HepG2 (cell line): ENCODE measurements around the gene CTNND2. TPM values are rescaled to one million over a fixed set of nuclear protein-coding genes. Genes with fewer than 3 reads are reported as not detected.

Experiments used
- ATAC-seq: fragments of 200-7000 bp; cut with Tn5 transposase; 3 replicates; pipeline ENCODE4 v1.9.1; 2020; ENCODE audit warnings: mild to moderate bottlenecking, moderate library complexity
- BruUV-seq: library from RNA; stranded (reverse); fragments of 400-500 nt; replicated peaks from 2 replicates; lab custom pipeline; 2021; lab: Mats Ljungman, UMichigan
- CTCF ChIA-PET: fragments of 300-600 bp; formaldehyde crosslinking; extraction: SDS; loops from one replicate; lab custom pipeline; 2021; ENCODE audit warnings: low total read pairs, inconsistent platforms, low intra/inter-chr PET ratio; lab: Yijun Ruan, JAX
- POLR2A ChIA-PET: fragments of 350-600 bp; sonication (Branson Sonifier 250); formaldehyde crosslinking; loops from one replicate; lab custom pipeline; 2020; ENCODE audit warnings: antibody characterized with exemption, inconsistent platforms; lab: Yijun Ruan, JAX
- DNase-seq: peaks from one replicate; pipeline ENCODE4 v3.0.0-alpha.2; 2015; ENCODE audit warnings: low spot score
- FAIRE-seq: peaks from 3 replicates; lab custom pipeline; 2011; peaks lifted over from hg19 to GRCh38; lab: Jason Lieb, UNC
- H2AFZ ChIP-seq: one replicate; pipeline ENCODE4 v1.6.1; 2011; ENCODE audit warnings: low read length, inconsistent platforms
- H3K27ac ChIP-seq: fragments of 300-600 bp; 3 replicates; pipeline ENCODE4 v1.8.0; 2011; ENCODE audit warnings: mixed run types, mild to moderate bottlenecking, mixed read lengths, low read length, inconsistent platforms; ENCODE audit not compliant: insufficient read depth; ENCODE audit errors: extremely low read length
- H3K27me3 ChIP-seq, 2 experiments: fragments of 200-600 bp in 1 of 2; 2 replicates in 1 of 2; 3 replicates in 1 of 2; pipeline versions ENCODE4 v1.6.0 to v1.8.0; 2011; ENCODE audit warnings: low read length in 2 of 2, mild to moderate bottlenecking in 2 of 2, moderate library complexity in 2 of 2, inconsistent platforms in 1 of 2; ENCODE audit not compliant: insufficient read depth in 2 of 2, control insufficient read depth in 1 of 2
- H3K36me3 ChIP-seq, 2 experiments: fragments of 200-600 bp in 1 of 2; replicated peaks in 1 of 2; 2 replicates in 1 of 2; 3 replicates in 1 of 2; pipeline versions ENCODE4 v1.5.1 to v1.8.0; 2011; ENCODE audit warnings: low read length in 2 of 2, inconsistent platforms in 1 of 2; ENCODE audit not compliant: insufficient read depth in 2 of 2, control insufficient read depth in 1 of 2
- H3K4me1 ChIP-seq: 2 replicates; pipeline ENCODE4 v1.5.1; 2012; ENCODE audit warnings: low read length, inconsistent platforms; ENCODE audit not compliant: insufficient read depth
- H3K4me2 ChIP-seq: 2 replicates; pipeline ENCODE4 v1.6.0; 2011; ENCODE audit warnings: low read depth, low read length, inconsistent platforms
- H3K4me3 ChIP-seq, 3 experiments: fragments of 200-600 bp in 1 of 3; sonication (generic), shearing (Covaris generic) in 1 of 3; replicated peaks in 1 of 3; 2 replicates each; pipeline ENCODE4 v1.5.1; 2011 to 2016; ENCODE audit warnings: low read length in 3 of 3, inconsistent platforms in 2 of 3, low read depth in 2 of 3, mild to moderate bottlenecking in 2 of 3, control low read depth in 1 of 3, mixed read lengths in 1 of 3; ENCODE audit not compliant: insufficient read depth in 1 of 3
- H3K79me2 ChIP-seq: one replicate; pipeline ENCODE4 v1.6.1; 2011; ENCODE audit warnings: low read length, inconsistent platforms; ENCODE audit not compliant: insufficient read depth
- H3K9ac ChIP-seq: 2 replicates; pipeline ENCODE4 v1.6.0; 2011; ENCODE audit warnings: mild to moderate bottlenecking, low read depth, low read length, inconsistent platforms; ENCODE audit not compliant: insufficient read depth
- H3K9me3 ChIP-seq: 2 replicates; pipeline ENCODE4 v1.5.1; 2012; ENCODE audit warnings: mild to moderate bottlenecking, low read length
- H4K20me1 ChIP-seq: 2 replicates; pipeline ENCODE4 v1.6.0; 2011; ENCODE audit warnings: inconsistent platforms, mild to moderate bottlenecking, low read length, moderate library complexity; ENCODE audit not compliant: insufficient read depth
- EHMT2 ChIP-seq: fragments of 200-600 bp; sonication (generic); IDR thresholded peaks from 2 replicates; pipeline ENCODE4 v1.7.0; 2017; ENCODE audit warnings: antibody characterized with exemption, low read depth, low read length, borderline replicate concordance
- ELF4 ChIP-seq: sonication (generic); formaldehyde crosslinking; IDR thresholded peaks from 2 replicates; pipeline ENCODE4 v1.5.0; 2020; ENCODE audit warnings: missing genetic modification reagents, mild to moderate bottlenecking, moderate library complexity, borderline replicate concordance
- MTERF4 ChIP-seq: sonication (generic); formaldehyde crosslinking; IDR thresholded peaks from 2 replicates; pipeline ENCODE4 v1.8.0; 2023; ENCODE audit warnings: mild to moderate bottlenecking, missing genetic modification reagents
- TRAFD1 ChIP-seq: sonication (generic); formaldehyde crosslinking; IDR thresholded peaks from 2 replicates; pipeline ENCODE4 v1.5.1; 2020; ENCODE audit warnings: missing genetic modification reagents, mild to moderate bottlenecking, borderline replicate concordance
- ZFP91 ChIP-seq: sonication (generic); formaldehyde crosslinking; IDR thresholded peaks from 2 replicates; pipeline ENCODE4 v1.9.0; 2022; ENCODE audit warnings: missing genetic modification reagents, mild to moderate bottlenecking, borderline replicate concordance
- ZKSCAN1 ChIP-seq: fragments of 150-350 bp; IDR thresholded peaks from 2 replicates; pipeline ENCODE4 v1.6.1; 2014; ENCODE audit warnings: low read length
- ZNF337 ChIP-seq: sonication (generic); formaldehyde crosslinking; IDR thresholded peaks from 2 replicates; pipeline ENCODE4 v1.5.1; 2020; ENCODE audit warnings: missing genetic modification reagents, low read depth, mild to moderate bottlenecking, borderline replicate concordance
- ZNF660 ChIP-seq: sonication (generic); formaldehyde crosslinking; IDR thresholded peaks from 2 replicates; pipeline ENCODE4 v1.5.1; 2020; ENCODE audit warnings: mild to moderate bottlenecking, low read depth, missing genetic modification reagents, borderline replicate concordance
- ZNF761 ChIP-seq: sonication (generic); formaldehyde crosslinking; conservative IDR thresholded peaks from 2 replicates; pipeline ENCODE4 v1.4.0; 2020; ENCODE audit warnings: mild to moderate bottlenecking, missing genetic modification reagents
- WGBS: methylation state at CpG from one replicate; pipeline ENCODE4 v1.1.6; 2017; ENCODE audit warnings: low lambda C conversion rate; 5-methylcytosine and 5-hydroxymethylcytosine counted together
- in situ Hi-C: cut with HindIII; loops from 2 replicates; pipeline ENCODE4 v1.10.0; 2017; ENCODE audit warnings: low pct_unique_long_range_greater_than_20kb; ENCODE audit not compliant: extremely low pct_ligation_motif_present
- intact Hi-C: fragments of 100-400 bp; cut with micrococcal nuclease; formaldehyde crosslinking; loops from one replicate; pipeline ENCODE4 v1.10.0; 2022; ENCODE audit not compliant: unreplicated experiment
- polyA plus RNA-seq, 8 experiments: library from polyadenylated mRNA; depleted of rRNA in 3 of 8; stranded (reverse) in 7 of 8; unstranded in 1 of 8; fragments of >200 nt; fragmentation: Illumina TruSeq in 4 of 8; extraction: Trizol in 4 of 8; gene quantifications; 2 replicates each; pipeline versions ENCODE4 v1.2.1 to v1.2.3, GENCODE V29; 2011 to 2016; ENCODE audit warnings: low read depth in 4 of 8, missing spikeins in 1 of 8, mixed read lengths in 1 of 8; ENCODE audit not compliant: insufficient read depth in 1 of 8
- total RNA-seq, 5 experiments: library from RNA; depleted of rRNA; stranded (reverse); fragments of >200 nt; fragmentation: Illumina TruSeq; extraction: Trizol; gene quantifications; 2 replicates each; pipeline ENCODE4 v1.2.3, GENCODE V29; 2016; ENCODE audit warnings: low read depth in 1 of 5

Gene CTNND2
- total and polyA plus RNA-seq, 2 of the 13 experiments (the other 11 are each of a cell fraction or from before 2014, with no cell fraction given) = not detected

- no peaks in the 10 kb centered on the region for H3K79me2 ChIP-seq
Measured at GRCh38 chr5:11383506-11384095, 520.6 kb downstream of the CTNND2 start.

More at GRCh38 chr5:11383506-11384095, 520.6 kb downstream of the CTNND2 start:
- CTCF ChIA-PET = no interaction called here
- Histone ChIP-seq H4K20me1 (no peaks in the 10 kb centered on the region), H3K9ac (no peak overlapping the region), H3K27me3 (peaks cover 5 to 37% of the 10 kb centered on the region in 2 experiments), H3K4me2 (no peak overlapping the region), H3K4me1 (peaks cover 6% of the 10 kb centered on the region; the same call in 1 of the 2 replicates), H3K36me3 (no peaks in the 10 kb centered on the region), H2AFZ (no peak overlapping the region), H3K9me3 (no peaks in the 10 kb centered on the region), H3K4me3 (no peak overlapping the region), H3K27ac (no peak overlapping the region)
- in situ Hi-C loops = loop anchor here (25.0 kb wide), 1 partner anchor 229 kb away; no protein-coding TSS in a partner anchor
- DNase-seq = no peak
- intact Hi-C loops = loop anchor here (10.0 kb wide), 1 partner anchor 241 kb away; no protein-coding TSS in a partner anchor
- no peak for TF ChIP-seq ZNF337 (CRISPR knock-in tag)
- no peak for TF ChIP-seq ZNF761 (CRISPR knock-in tag)
- TF ChIP-seq ZNF660 (CRISPR knock-in tag) = no peak
- TF ChIP-seq MTERF4 = no peak
- TF ChIP-seq ZKSCAN1 = no peak
- no peak for TF ChIP-seq ZFP91
- no peak for TF ChIP-seq TRAFD1 (CRISPR knock-in tag)
- TF ChIP-seq EHMT2 = no peak
- no peak for TF ChIP-seq ELF4 (CRISPR knock-in tag)
- no TSS peak for BruUV-seq
- WGBS = 57% methylated on average over 7 of the region's 7 CpGs
- no peak for FAIRE-seq
- POLR2A ChIA-PET = no interaction called here
- ATAC-seq = no peak
